Duodenal mucosa (tissue), 2 donors: ENCODE data around the gene DAPK2.

Experiments
- H3K27ac ChIP-seq: one replicate; pipeline ENCODE4 v1.7.0; 2013; ENCODE audit warnings: low read depth, low read length
- H3K27me3 ChIP-seq, 2 donors: one replicate each; pipeline ENCODE4 v1.7.0; 2013; ENCODE audit warnings: low read length in 2 of 2, control low read depth in 1 of 2; ENCODE audit not compliant: insufficient read depth in 2 of 2, control insufficient read depth in 1 of 2
- H3K36me3 ChIP-seq, 2 donors: one replicate each; pipeline ENCODE4 v1.7.0; 2013; ENCODE audit warnings: low read length in 2 of 2, control low read depth in 1 of 2; ENCODE audit not compliant: insufficient read depth in 2 of 2, control insufficient read depth in 1 of 2
- H3K4me1 ChIP-seq, 2 donors: one replicate each; pipeline ENCODE4 v1.7.0; 2013; ENCODE audit warnings: low read length in 2 of 2, control low read depth in 1 of 2; ENCODE audit not compliant: insufficient read depth in 2 of 2, control insufficient read depth in 1 of 2
- H3K4me3 ChIP-seq, 2 donors: one replicate each; pipeline ENCODE4 v1.7.0; 2013; ENCODE audit warnings: low read length in 2 of 2, low read depth in 1 of 2
- H3K9ac ChIP-seq, 2 donors: one replicate each; pipeline ENCODE4 v1.7.0; 2013; ENCODE audit warnings: low read length in 2 of 2, low read depth in 1 of 2
- H3K9me3 ChIP-seq, 2 donors: one replicate each; pipeline ENCODE4 v1.7.0; 2013; ENCODE audit warnings: low read length in 2 of 2, control low read depth in 1 of 2; ENCODE audit not compliant: control insufficient read depth in 1 of 2

Gene DAPK2

GRCh38 chr15:63877713-63878271 is 168.5 kb downstream of the DAPK2 start:
- Histone ChIP-seq H3K9me3 (no peaks in the 10 kb centered on the region), H3K27ac (no peak overlapping the region), H3K4me1 (no peaks in the 10 kb centered on the region), H3K9ac (no peak overlapping the region), H3K36me3 (no peaks in the 10 kb centered on the region), H3K4me3 (no peak overlapping the region), H3K27me3 (no peaks in the 10 kb centered on the region)

DNA sequence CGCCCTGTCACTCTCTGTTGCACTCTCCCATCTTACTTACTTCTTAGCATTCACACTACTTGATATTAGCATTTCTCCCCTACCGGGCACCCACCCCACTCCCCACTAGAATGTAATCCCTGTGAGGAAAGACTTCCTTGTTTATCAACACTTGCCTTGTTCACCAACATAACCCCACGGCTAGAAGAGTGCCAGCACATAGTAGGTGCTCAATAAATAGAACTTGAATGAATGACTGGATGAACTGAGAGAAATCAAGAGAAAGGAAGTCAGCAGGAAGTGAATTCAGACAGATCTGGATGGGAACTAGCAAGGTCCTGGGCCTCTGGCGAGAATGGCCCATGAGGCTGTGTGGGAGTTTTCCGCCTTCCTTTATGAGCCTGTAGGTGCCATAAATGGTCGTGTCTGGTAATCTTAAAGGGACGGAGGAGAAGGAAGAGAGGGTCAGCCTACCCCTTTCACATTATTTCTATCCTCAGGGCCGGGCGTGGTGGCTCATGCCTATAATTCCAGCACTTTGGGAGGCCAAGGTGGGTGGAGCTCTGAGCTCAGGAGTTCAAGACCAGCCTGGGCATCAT is 170.1 kb downstream of the DAPK2 start:
- Histone ChIP-seq H3K9me3 (no peaks in the 10 kb centered on the region), H3K36me3 (no peaks in the 10 kb centered on the region), H3K4me3 (no peak overlapping the region)

DNA sequence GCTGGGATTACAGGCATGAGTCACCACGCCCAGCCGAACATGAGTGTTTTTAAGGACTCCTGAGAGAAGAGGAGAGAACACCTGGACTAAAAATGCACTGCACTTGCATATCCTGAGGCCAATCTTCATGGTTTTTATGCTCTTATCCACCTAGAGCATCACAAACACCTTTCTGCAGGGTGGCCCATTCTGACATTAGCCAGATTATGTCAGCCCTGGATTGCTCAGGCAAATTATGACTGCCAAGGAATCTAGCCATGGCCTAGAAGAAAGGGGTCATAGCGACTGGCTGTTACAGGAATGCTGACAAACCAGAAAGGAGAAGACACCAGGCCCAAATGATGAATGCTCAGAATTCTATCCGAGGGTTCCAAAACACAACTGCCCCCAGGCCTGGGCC is 171.7 kb downstream of the DAPK2 start:
- no peaks in the 10 kb centered on the region for H3K4me1 ChIP-seq
- no peaks in the 10 kb centered on the region for H3K36me3 ChIP-seq
- no peak overlapping the region for H3K4me3 ChIP-seq
- no peaks in the 10 kb centered on the region for H3K9me3 ChIP-seq
- H3K27ac ChIP-seq = no peak overlapping the region
- no peaks in the 10 kb centered on the region for H3K27me3 ChIP-seq
- H3K9ac ChIP-seq = no peak overlapping the region

More for the DNA sequence above, 170.1 kb downstream of the DAPK2 start:
- H3K9ac ChIP-seq = no peak overlapping the region
- no peaks in the 10 kb centered on the region for H3K4me1 ChIP-seq
- no peak overlapping the region for H3K27ac ChIP-seq
- H3K27me3 ChIP-seq = no peaks in the 10 kb centered on the region

- Histone ChIP-seq H3K9me3 (no peaks in the 10 kb centered on the region), H3K36me3 (no peaks in the 10 kb centered on the region), H3K4me1 (no peaks in the 10 kb centered on the region), H3K9ac (no peak overlapping the region), H3K27me3 (no peaks in the 10 kb centered on the region), H3K4me3 (no peak overlapping the region), H3K27ac (no peak overlapping the region)
These were observed 173.3 kb downstream of the DAPK2 start for GRCh38 chr15:63872759-63873510.

- no peaks in the 10 kb centered on the region for H3K27me3 ChIP-seq
- no peak overlapping the region for H3K9ac ChIP-seq
- no peak overlapping the region for H3K27ac ChIP-seq
- no peaks in the 10 kb centered on the region for H3K4me1 ChIP-seq
- H3K36me3 ChIP-seq = no peaks in the 10 kb centered on the region
- no peaks in the 10 kb centered on the region for H3K9me3 ChIP-seq
- H3K4me3 ChIP-seq = no peak overlapping the region
These were observed 175.6 kb downstream of the DAPK2 start for GRCh38 chr15:63870487-63871209.

GRCh38 chr15:63870043-63870394 is 176.3 kb downstream of the DAPK2 start:
- no peaks in the 10 kb centered on the region for H3K4me1 ChIP-seq
- H3K36me3 ChIP-seq = no peaks in the 10 kb centered on the region
- H3K27ac ChIP-seq = no peak overlapping the region
- H3K9ac ChIP-seq = no peak overlapping the region
- no peaks in the 10 kb centered on the region for H3K27me3 ChIP-seq
- no peaks in the 10 kb centered on the region for H3K9me3 ChIP-seq
- no peak overlapping the region for H3K4me3 ChIP-seq

DNA sequence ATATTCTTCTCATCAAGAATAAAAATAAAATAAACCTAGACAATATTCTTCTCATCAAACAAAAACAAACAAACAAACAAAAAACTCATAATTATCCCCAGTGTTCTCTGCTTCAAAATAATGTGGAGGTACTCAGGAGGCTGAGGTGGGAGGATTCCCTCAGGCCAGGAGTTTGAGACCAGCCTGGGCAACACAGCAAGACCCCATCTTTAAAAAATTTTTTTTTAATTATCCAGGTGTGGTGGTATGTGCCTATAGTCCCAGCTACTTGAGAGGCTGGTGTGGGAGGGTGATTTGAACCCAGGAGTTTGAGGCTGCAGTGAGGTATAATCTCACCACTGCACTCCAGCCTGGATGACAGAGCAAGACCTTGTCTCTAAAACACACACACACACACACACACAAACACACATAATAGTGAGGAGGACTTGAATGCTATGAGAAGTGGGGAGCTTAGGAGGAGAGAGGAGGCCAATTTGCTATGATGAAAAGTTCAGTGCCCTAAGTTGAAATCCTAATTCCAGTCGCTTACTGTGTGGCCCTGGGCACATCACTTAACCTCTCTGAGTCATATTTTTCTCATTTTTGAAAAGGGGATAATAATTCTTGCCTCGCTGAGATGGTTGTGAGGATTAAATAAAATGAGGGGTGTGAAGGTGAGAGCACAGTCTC is 176.8 kb downstream of the DAPK2 start:
- no peak overlapping the region for H3K9ac ChIP-seq
- no peaks in the 10 kb centered on the region for H3K4me1 ChIP-seq
- H3K4me3 ChIP-seq = no peak overlapping the region
- no peaks in the 10 kb centered on the region for H3K9me3 ChIP-seq
- no peaks in the 10 kb centered on the region for H3K27me3 ChIP-seq
- no peaks in the 10 kb centered on the region for H3K36me3 ChIP-seq
- H3K27ac ChIP-seq = no peak overlapping the region

GRCh38 chr15:63864186-63864585 is 182.1 kb downstream of the DAPK2 start:
- H3K4me1 ChIP-seq = no peaks in the 10 kb centered on the region

GRCh38 chr15:63861946-63862517 is 184.3 kb downstream of the DAPK2 start:
- no peaks in the 10 kb centered on the region for H3K27me3 ChIP-seq
- H3K36me3 ChIP-seq = no peaks in the 10 kb centered on the region
- H3K9ac ChIP-seq = no peak overlapping the region
- H3K9me3 ChIP-seq = no peaks in the 10 kb centered on the region
- no peak overlapping the region for H3K27ac ChIP-seq
- no peak overlapping the region for H3K4me3 ChIP-seq
- H3K4me1 ChIP-seq = no peaks in the 10 kb centered on the region

More at GRCh38 chr15:63864186-63864585, 182.1 kb downstream of the DAPK2 start:
- no peaks in the 10 kb centered on the region for H3K36me3 ChIP-seq
- no peaks in the 10 kb centered on the region for H3K9me3 ChIP-seq
- no peak overlapping the region for H3K27ac ChIP-seq
- no peak overlapping the region for H3K4me3 ChIP-seq
- no peak overlapping the region for H3K9ac ChIP-seq
- no peaks in the 10 kb centered on the region for H3K27me3 ChIP-seq
